ENCODE data around the gene PMPCA. TPM values are rescaled to one million over a fixed set of nuclear protein-coding genes. Genes with fewer than 3 reads are reported as not detected.

Gene PMPCA
- total RNA-seq, 4 donors from 2014 or later = 36.4 to 59.3 (median 39.8) TPM

- Histone ChIP-seq H3K4me1 (peaks cover 0 to 41% (median 18%) of the 10 kb centered on the region in 3 donors), H3K4me3 (no peak overlapping the region), H3K36me3 (peaks cover 0 to 74% of the 10 kb centered on the region in 2 donors), H3K27ac (no peak overlapping the region), H3K27me3 (no peaks in the 10 kb centered on the region), H3K9me3 (no peaks in the 10 kb centered on the region)
- no peak for TF ChIP-seq POLR2A (IDR thresholded peaks at IDR 0.05)
- no peak for TF ChIP-seq EP300 (IDR thresholded peaks at IDR 0.05)
- TF ChIP-seq POLR2AphosphoS5 (IDR thresholded peaks at IDR 0.05) = no peak
- no peak for ATAC-seq
- 88 to 93% methylated on average over 5 to 9 of the region's 36 CpGs for WGBS, 2 donors (ENCODE audit: low coverage in 1 of 2)
Observed at GRCh38 chr9:136433043-136433715, 22.7 kb downstream of the PMPCA start.

DNA sequence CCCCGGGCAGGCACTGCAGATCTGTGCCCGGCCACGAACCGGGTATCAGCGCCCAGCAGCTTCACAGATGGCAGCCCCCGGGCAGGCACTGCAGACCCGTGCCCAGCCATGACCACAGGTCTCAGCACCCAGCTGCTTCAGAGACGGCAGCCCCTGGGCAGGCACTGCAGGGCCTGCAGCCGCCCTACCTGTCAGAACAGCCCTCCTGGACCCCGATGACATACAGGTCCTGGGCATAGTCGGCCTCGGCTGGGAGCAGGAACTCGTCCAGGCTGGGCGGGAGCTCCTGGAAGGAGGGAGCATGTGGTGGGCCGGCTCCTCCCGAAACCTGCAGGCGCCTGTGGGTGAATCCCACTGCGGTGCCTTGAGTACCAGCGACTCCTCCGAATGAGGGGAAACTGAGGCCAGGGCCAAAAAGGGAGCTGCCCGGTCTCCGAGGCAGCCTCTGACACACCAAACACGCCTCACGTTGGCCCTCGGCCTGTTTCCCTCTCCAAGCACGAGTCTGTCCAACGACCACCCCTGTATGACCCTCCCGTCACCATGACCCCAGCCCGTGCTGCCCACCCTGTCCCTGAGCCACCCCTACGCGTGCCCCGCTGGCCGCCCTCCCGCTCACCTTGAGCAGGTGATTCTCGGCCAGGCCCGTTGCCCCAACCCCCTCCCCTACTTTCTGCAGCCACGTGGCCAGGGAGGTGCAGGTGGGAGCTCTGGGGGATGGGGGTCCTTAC lies 23.6 kb downstream of the PMPCA start:
- Histone ChIP-seq H3K36me3 (peaks cover 0 to 69% of the 10 kb centered on the region in 2 donors), H3K4me1 (peaks cover 0 to 49% (median 18%) of the 10 kb centered on the region in 3 donors), H3K4me3 (no peak overlapping the region), H3K27me3 (no peaks in the 10 kb centered on the region), H3K27ac (no peak overlapping the region), H3K9me3 (no peaks in the 10 kb centered on the region)
- WGBS, 2 donors (ENCODE audit: low coverage in 1 of 2) = 80% methylated on average over 5 of the region's 37 CpGs; no CpG with 5 or more reads in 1 of the 2 donors
- no peak for TF ChIP-seq POLR2AphosphoS5 (IDR thresholded peaks at IDR 0.05)
- TF ChIP-seq POLR2A (IDR thresholded peaks at IDR 0.05) = no peak
- no peak for TF ChIP-seq CTCF (IDR thresholded peaks at IDR 0.05)
- no peak for TF ChIP-seq EP300 (IDR thresholded peaks at IDR 0.05)
- ATAC-seq = no peak

- ATAC-seq = no peak
- WGBS, 2 donors (ENCODE audit: low coverage in 1 of 2) = 88% methylated on average over 3 of the region's 17 CpGs; no CpG with 5 or more reads in 1 of the 2 donors
- peaks cover 0 to 51% (median 18%) of the 10 kb centered on the region in 3 donors for H3K4me1 ChIP-seq
- H3K27me3 ChIP-seq = no peaks in the 10 kb centered on the region
- no peak overlapping the region for H3K4me3 ChIP-seq
- no peak overlapping the region for H3K27ac ChIP-seq
- H3K36me3 ChIP-seq = peaks cover 0 to 62% of the 10 kb centered on the region in 2 donors
- no peak for TF ChIP-seq POLR2A (IDR thresholded peaks at IDR 0.05)
- no peak for TF ChIP-seq EP300 (IDR thresholded peaks at IDR 0.05)
- no peak for TF ChIP-seq CTCF (IDR thresholded peaks at IDR 0.05)
- TF ChIP-seq POLR2AphosphoS5 (IDR thresholded peaks at IDR 0.05) = no peak
- no peaks in the 10 kb centered on the region for H3K9me3 ChIP-seq
Observed at GRCh38 chr9:136434580-136435169, 24.2 kb downstream of the PMPCA start.

- Histone ChIP-seq H3K36me3 (peaks cover 0 to 56% of the 10 kb centered on the region in 2 donors), H3K27me3 (no peaks in the 10 kb centered on the region), H3K4me3 (no peak overlapping the region), H3K27ac (no peak overlapping the region), H3K9me3 (no peaks in the 10 kb centered on the region), H3K4me1 (peaks cover 0 to 60% (median 21%) of the 10 kb centered on the region in 3 donors)
- ATAC-seq = no peak
- TF ChIP-seq CTCF (IDR thresholded peaks at IDR 0.05) = no peak
- TF ChIP-seq EP300 (IDR thresholded peaks at IDR 0.05) = no peak
- TF ChIP-seq POLR2A (IDR thresholded peaks at IDR 0.05) = no peak
- no peak for TF ChIP-seq POLR2AphosphoS5 (IDR thresholded peaks at IDR 0.05)
- 100% methylated on average over 2 of the region's 25 CpGs; no CpG with 5 or more reads in 1 of the 2 donors for WGBS, 2 donors (ENCODE audit: low coverage in 1 of 2)
Observed at GRCh38 chr9:136436055-136436634, 25.7 kb downstream of the PMPCA start.

DNA sequence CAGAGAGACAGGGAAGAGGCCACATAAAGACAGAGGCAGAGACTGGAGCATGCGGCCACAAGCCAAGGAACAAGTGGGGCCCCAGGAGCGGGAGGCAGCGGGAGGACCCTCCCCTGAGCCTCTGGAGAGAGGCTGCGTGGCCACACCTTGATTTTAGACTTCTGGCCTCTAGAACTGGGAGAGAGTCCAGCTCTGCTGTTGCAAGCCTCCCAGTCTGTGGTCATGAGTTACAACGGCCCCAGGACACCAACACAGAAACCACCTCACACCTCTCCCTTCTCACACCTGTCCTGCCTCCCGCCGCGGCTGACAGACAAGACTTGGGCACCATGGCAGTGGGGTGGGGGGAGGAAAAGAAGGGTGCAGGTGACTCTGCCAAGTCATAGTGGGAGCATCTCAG lies 27.0 kb downstream of the PMPCA start:
- Histone ChIP-seq H3K4me1 (peaks cover 0 to 60% (median 21%) of the 10 kb centered on the region in 3 donors), H3K27me3 (no peaks in the 10 kb centered on the region), H3K36me3 (peaks cover 0 to 60% of the 10 kb centered on the region in 2 donors), H3K4me3 (peak overlapping the region in 1 of 2 donors; percentile 98), H3K27ac (peak overlapping the region in 2 of 4 donors; percentile 24 to 87), H3K9me3 (no peaks in the 10 kb centered on the region)
- ATAC-seq = no peak
- TF ChIP-seq CTCF (IDR thresholded peaks at IDR 0.05) (no peak), POLR2AphosphoS5 (IDR thresholded peaks at IDR 0.05) (no peak), EP300 (IDR thresholded peaks at IDR 0.05) (no peak), POLR2A (IDR thresholded peaks at IDR 0.05) (no peak)
- WGBS, 2 donors (ENCODE audit: low coverage in 1 of 2) = 20 to 34% methylated on average over 1 to 4 of the region's 8 CpGs

All from gastroesophageal sphincter (tissue), 4 donors.